Measurements from ENCODE around the gene NTNG2.

NTNG2 gene

DNA sequence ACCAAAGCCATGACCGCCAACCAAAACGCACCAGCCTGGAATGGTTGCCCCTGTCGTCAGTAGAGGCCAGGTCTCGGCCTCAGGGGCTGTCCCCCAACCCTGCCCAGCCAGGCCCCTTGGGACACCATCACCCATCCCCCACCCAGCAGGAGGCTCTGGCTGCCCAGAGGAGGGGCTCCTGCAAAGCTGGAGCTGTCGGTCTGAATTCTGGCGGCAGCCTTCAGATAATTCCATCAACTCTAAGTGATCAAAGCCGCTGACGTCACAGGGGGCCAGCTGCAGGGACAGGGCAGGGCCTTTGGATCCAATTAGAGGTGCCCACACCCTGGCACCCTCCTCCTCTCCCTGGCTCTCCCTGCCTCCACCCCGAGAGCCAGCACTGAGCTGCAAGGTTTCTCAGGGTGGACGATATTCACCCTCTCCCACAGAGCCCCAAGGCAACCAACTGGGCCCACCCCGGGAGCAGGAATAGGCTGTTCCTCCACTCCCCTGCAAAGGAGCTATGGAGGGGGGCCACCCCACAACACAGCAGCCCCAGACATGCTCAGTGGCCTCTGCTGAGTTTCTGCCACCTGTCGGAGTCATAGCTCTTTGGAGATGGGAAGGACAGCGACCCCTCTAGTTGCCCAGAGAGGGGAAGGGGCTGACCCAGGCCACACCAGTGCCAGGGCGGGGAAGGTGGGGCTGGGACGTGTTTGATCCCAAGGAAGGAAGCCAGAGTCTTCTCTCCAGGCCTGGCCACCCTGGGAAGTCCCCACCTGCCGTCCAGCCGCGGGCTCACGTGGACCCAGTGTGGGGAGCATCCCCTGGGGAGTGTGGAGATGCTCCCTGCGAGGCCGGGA lies 78.4 kb downstream of the NTNG2 start:
- TF ChIP-seq, protein P1, sequence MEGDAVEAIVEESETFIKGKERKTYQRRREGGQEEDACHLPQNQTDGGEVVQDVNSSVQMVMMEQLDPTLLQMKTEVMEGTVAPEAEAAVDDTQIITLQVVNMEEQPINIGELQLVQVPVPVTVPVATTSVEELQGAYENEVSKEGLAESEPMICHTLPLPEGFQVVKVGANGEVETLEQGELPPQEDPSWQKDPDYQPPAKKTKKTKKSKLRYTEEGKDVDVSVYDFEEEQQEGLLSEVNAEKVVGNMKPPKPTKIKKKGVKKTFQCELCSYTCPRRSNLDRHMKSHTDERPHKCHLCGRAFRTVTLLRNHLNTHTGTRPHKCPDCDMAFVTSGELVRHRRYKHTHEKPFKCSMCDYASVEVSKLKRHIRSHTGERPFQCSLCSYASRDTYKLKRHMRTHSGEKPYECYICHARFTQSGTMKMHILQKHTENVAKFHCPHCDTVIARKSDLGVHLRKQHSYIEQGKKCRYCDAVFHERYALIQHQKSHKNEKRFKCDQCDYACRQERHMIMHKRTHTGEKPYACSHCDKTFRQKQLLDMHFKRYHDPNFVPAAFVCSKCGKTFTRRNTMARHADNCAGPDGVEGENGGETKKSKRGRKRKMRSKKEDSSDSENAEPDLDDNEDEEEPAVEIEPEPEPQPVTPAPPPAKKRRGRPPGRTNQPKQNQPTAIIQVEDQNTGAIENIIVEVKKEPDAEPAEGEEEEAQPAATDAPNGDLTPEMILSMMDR (IDR thresholded peaks at IDR 0.05; ENCODE audit: low read depth, low read length, missing control alignments) = no peak
- 0 out of 2 replicates have a peak overlapping the region, but pooled peaks have one; percentile 9 for H3K4me3 ChIP-seq (replicated peaks; ENCODE audit: low read depth, low read length)

DNA sequence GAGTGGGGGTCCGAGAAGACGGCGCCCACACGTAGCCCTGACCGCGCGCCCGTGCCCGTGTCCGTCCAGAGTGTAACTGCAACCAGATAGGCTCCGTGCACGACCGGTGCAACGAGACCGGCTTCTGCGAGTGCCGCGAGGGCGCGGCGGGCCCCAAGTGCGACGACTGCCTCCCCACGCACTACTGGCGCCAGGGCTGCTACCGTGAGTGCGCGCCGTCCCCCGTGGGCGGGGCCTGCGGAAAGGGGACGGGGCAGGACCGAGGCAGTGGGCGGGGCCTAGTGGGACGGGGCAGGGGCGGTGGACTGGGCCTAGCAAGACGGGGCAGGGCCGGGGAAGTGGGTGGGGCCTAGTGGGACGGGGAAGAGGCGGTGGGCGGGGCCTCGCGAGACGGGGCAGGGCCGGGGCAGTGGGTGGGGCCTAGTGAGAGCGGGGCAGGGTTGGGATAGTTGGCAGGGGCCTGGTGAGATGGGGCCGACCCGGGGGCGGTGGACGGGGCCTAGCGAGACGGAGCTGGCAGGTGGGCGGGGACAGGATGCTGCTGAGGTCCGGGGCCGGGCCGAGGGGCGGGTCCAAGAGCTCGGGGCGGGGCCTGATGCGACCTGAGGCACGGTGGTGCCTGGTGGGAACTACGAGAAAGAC lies 79.1 kb downstream of the NTNG2 start:
- TF ChIP-seq, protein P1 (IDR thresholded peaks at IDR 0.05; ENCODE audit: low read depth, low read length, missing control alignments) = no peak
- DNase-seq (ENCODE audit: extremely low read depth, low read depth) = peak; percentile 40
- peak overlapping the region; percentile 42 for H3K4me3 ChIP-seq (replicated peaks; ENCODE audit: low read depth, low read length)

More for the DNA sequence above, 78.4 kb downstream of the NTNG2 start:
- DNase-seq (ENCODE audit: extremely low read depth, low read depth) = no peak

DNA sequence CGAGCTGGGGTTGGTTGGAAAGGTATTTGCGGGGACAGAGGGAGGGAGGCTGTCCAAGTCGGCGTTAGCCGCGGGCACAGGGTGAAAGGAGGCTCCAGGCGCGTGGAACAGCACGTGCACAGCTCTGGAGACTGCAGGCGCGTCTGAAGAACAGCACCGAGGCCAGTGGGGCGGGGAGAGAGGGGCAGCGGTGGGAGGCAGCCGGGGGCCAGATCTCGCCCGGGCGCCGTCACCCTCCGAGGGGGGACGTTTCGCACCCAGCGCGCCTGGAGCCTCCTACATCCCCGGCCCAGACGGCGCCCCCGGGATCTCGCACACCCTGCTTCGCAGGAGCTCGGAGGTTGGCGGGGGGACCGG lies 79.6 kb downstream of the NTNG2 start:
- TF ChIP-seq, protein P1 (IDR thresholded peaks at IDR 0.05; ENCODE audit: low read depth, low read length, missing control alignments) = no peak
- H3K4me3 ChIP-seq (replicated peaks; ENCODE audit: low read depth, low read length) = peak overlapping the region; percentile 42
- no peak for DNase-seq (ENCODE audit: extremely low read depth, low read depth)

DNA sequence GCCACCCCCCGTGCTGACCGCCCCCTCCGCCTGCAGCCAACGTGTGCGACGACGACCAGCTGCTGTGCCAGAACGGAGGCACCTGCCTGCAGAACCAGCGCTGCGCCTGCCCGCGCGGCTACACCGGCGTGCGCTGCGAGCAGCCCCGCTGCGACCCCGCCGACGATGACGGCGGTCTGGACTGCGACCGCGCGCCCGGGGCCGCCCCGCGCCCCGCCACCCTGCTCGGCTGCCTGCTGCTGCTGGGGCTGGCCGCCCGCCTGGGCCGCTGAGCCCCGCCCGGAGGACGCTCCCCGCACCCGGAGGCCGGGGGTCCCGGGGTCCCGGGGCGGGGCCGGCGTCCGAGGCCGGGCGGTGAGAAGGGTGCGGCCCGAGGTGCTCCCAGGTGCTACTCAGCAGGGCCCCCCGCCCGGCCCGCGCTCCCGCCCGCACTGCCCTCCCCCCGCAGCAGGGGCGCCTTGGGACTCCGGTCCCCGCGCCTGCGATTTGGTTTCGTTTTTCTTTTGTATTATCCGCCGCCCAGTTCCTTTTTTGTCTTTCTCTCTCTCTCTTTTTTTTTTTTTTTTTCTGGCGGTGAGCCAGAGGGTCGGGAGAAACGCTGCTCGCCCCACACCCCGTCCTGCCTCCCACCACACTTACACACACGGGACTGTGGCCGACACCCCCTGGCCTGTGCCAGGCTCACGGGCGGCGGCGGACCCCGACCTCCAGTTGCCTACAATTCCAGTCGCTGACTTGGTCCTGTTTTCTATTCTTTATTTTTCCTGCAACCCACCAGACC lies 80.2 kb downstream of the NTNG2 start:
- peak overlapping the region; percentile 42 for H3K4me3 ChIP-seq (replicated peaks; ENCODE audit: low read depth, low read length)
- TF ChIP-seq, protein P1 (IDR thresholded peaks at IDR 0.05; ENCODE audit: low read depth, low read length, missing control alignments) = no peak
- no peak for DNase-seq (ENCODE audit: extremely low read depth, low read depth)

DNA sequence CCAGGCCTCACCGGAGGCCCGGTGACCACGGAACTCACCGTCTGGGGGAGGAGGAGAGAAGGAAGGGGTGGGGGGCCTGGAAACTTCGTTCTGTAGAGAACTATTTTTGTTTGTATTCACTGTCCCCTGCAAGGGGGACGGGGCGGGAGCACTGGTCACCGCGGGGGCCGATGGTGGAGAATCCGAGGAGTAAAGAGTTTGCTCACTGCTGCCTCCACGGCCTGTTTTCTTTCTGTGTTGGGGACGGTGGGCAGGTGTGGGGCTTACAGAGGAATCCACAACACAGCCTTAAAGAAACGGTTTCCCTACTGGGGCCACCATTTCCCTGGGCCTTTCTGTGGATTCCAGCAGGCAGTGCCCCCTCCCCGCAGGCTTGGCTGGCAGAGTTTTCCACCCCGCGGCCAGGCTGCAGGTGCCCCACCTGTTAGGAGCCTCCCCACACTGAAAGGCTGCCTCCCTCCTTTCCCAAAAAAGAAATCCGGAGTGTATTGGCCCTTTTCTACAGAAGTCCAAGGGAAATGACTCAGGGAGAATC lies 80.8 kb downstream of the NTNG2 start:
- peak overlapping the region; percentile 42 for H3K4me3 ChIP-seq (replicated peaks; ENCODE audit: low read depth, low read length)
- TF ChIP-seq, protein P1 (IDR thresholded peaks at IDR 0.05; ENCODE audit: low read depth, low read length, missing control alignments) = no peak
- DNase-seq (ENCODE audit: extremely low read depth, low read depth) = no peak
